ENCODE data around the gene RELA.
"Not testable (repeated sequence)": the region's sequence is repeated elsewhere in the genome, so short reads cannot be mapped to it uniquely, and the experiment has no call there.

RELA gene

DNA sequence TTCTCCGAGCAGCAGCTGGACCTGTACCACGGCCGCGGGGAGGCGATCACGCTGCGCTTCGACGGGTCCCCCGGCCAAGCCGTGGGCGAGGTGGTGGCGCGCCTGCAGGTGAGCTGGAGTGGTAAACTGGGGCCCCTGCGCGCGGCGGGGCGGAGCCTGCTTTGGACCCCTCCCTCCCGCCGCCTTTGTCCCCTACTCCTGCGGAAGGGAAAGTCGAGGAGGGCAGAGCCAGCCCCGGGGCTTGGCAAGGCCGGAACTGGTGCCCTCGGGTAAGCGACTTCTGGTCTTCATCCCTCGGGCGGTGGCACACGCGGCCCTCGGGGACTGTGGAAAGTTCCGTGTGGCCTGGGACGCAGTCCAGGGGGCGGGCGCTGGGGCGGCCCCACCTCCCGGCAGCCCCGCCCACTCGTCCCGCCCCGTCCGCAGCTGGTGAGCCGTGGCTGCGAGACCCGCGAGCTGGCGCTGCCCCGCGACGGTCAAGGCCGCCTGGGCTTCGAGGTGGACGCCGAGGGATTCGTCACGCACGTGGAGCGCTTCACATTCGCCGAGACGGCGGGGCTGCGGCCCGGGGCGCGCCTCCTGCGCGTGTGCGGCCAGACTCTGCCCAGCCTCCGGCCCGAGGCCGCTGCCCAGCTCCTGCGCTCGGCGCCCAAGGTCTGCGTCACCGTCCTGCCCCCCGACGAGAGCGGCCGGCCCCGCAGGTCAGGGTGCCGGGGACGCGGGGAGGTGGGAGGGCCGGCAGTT lies 15.6 kb downstream of the RELA start:
- DNase-seq, result no peak

GRCh38 chr11:65646288-65646957 lies 16.3 kb downstream of the RELA start:
- no peak for DNase-seq

DNA sequence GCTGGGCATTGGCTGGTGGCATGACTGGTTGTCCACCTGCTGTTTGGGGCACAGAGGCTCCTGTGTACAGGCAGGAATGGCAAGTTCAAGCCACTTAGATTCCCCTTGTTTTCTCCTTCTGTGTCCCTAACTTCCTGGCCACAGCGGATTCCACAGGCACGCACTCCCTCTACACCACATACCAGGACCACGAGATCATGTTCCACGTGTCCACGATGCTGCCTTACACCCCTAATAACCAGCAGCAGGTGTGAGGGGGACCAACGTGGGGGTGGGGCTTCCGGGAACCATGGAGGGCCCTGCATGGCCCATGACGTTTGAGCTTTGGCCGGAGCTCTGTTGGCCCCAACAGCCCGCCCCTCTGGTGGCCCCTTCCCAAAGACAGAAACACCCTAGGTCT lies 17.0 kb downstream of the RELA start:
- DNase-seq, result no peak

GRCh38 chr11:65644837-65645236 lies 17.9 kb downstream of the RELA start:
- no peak for DNase-seq

DNA sequence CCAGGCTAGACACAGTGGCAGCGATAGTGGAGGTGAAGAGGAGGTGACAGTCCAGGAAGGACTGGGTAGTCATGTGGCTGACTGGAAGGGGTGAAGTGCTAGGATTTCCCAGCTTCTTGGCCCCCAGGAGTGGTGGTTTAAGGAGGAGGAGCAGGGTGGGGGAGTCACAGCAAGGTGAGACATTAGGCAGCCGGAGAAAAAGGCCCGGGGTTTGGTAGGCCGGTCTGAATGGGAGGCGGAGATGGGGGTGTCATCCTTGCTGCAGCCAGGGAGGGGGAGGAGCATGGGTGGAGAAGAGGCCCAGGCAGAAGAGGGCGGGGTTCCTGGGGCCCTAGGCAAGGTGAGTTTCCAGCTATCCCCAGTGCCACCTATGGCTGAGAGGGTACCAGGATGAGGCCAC lies 18.7 kb downstream of the RELA start:
- no peak for DNase-seq

GRCh38 chr11:65642014-65642671 lies 20.6 kb downstream of the RELA start:
- no peak for DNase-seq

GRCh38 chr11:65641297-65642013 lies 21.3 kb downstream of the RELA start:
- DNase-seq, result no peak

GRCh38 chr11:65640483-65641296 lies 22.0 kb downstream of the RELA start:
- DNase-seq, result no peak

DNA sequence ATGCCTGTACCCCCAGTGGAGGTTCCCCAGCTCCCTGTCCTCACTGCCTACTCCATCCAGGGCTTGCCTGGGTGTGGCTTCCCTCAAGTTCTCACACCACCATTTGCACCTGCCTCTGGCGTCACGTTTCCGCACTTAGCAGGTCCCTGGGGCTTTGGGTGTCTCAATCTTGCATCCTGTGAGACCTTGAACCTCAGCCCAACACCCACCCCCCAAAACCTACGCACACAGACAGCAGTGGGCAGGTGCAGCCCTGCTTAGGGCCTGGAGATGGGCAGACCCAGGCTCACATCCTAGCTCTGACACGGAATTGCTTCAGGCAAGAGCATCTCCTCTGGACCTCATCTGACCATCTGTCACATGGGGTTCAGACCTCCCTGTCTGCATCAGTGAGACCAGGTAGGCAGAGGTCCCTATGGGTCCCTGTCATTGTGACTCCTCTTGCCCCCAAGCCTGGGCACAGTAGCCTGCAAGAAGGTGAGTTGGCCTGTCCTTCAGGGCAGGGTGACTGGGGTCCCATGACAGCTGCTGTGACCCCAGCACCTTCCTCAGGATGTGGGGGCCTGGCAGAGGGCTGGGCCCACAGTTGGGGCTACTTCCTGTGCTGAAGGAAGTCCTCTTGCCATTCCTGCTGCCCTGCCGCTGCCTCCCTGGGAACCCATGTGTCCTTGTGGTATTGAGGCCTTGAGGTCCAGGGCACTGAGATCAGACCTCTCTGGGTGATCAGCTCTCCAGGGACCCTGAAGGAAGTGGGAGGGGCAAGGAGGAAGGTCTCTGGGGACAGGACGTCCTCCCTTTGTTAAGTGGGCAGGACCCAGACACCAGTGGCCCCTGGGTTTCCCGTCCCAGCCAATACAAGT lies 22.9 kb downstream of the RELA start:
- DNase-seq, result no peak

DNA sequence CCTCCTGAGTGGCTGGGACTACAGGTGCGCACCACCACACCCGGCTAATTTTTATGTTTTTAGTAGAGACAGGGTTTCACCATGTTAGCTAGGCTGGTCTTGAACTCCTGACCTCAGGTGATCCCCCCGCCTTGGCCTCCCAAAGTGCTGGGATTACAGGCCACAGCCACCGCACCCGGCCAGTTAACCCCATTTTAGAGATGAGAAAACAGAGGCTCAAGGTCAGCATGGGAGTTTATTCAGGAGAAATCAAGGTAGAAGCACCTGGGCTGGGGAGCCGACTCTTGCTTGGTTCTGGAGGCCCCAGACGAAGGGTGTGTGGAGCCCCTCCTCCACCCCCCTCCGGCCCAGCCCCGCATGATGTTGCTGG lies 23.5 kb downstream of the RELA start:
- DNase-seq, result not testable (repeated sequence)

DNA sequence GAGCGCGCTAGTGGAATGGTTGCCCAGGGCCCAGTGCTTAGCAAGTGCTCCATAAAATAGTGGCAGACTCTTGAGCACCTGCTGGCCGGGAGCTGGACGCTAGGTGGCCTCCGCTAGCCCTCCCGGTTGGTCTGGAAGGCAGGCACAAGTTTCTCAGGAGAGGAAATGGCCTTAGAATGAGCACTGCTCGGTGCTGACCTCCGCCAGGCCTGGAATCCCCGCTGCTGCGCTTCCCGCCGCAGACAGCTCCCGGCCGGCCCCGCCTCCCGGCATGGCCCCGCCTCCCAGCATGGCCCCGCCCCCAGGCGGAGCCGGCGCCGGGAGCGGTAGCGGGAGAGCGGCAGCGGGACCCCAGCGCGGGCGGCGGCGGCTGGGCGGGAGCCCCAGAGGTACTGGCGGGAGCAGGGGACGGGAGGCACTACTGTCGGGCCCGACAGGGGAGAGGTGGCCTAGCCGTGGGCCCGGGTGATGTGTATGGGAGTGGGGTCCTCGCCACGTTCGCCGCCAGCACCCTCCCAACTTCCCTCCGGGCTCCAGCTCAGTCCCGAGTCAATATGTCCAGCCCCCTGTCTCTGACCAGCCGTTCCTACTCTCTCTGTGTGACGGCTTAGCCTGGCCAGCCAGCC lies 24.8 kb downstream of the RELA start, which contains the start of gene SIPA1:
TSS of gene SIPA1 (plus strand) at position 308 of the 626 bp plus-strand sequence. CDS start 2,821 bp downstream, outside the sequence.
- no peak for DNase-seq

- DNase-seq, result no peak
Measured at GRCh38 chr11:65637032-65637557, 25.6 kb downstream of the RELA start.

- DNase-seq, result no peak
Measured at GRCh38 chr11:65636108-65637031, 26.3 kb downstream of the RELA start.

DNA sequence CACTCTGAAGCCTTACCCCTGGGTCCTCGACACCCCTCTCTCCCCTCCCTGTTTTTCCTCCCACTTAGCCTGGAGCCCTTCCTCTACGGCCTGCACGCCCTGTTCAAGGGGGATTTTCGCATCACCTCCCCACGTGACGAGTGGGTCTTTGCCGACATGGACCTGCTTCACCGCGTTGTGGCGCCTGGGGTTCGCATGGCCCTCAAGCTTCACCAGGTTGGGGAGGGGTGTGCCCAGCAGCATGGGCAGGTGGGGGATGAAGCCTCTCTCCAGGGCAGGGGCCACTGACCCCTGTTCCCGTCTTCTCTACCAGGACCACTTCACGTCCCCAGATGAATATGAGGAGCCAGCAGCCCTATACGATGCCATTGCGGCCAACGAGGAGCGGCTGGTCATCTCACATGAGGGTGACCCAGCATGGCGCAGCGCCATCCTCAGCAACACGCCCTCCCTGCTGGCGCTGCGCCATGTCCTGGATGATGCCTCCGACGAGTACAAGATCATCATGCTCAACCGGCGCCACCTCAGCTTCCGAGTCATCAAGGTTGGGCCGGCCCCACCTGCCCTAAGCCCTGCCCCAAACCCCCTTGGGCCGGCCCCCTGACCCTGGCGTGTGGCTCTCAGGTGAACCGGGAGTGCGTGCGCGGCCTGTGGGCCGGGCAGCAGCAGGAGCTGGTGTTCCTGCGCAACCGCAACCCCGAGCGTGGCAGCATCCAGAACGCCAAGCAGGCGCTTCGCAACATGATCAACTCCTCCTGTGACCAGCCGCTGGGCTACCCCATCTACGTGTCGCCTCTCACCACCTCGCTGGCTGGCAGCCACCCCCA lies 27.6 kb downstream of the RELA start:
- no peak for DNase-seq

DNA sequence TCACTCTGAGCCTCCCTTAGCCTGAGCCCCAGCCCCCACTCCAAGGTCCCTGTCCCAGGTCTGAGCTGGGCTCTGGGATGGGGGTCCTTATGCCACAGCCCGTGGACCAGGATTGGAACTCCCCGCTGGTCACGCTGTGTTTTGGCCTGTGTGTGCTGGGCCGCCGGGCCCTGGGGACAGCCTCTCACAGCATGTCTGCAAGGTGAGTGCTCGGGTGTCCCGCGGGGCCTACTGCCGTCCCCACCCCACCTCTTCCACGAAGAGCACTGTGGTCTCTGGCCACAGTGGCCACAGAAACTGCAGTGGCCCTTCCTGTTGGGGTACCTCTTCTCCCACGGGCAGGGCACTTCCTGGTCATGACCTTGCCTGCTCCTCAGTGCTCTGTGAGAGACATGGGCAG lies 28.3 kb downstream of the RELA start:
- no peak for DNase-seq

DNA sequence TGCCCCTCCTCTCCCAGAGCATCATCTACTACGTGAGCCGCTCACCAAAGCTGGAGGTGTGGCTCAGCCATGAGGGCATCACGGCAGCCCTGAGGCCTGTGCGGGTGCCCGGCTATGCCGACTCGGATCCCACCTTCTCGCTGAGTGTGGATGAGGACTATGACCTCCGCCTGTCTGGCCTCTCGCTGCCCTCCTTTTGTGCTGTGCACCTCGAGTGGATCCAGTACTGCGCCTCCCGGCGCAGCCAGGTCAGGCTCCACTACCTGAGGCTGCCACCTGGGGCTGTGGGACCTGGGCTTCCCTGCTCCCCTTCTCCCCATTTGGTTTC lies 28.6 kb downstream of the RELA start:
- DNase-seq, result no peak

DNA sequence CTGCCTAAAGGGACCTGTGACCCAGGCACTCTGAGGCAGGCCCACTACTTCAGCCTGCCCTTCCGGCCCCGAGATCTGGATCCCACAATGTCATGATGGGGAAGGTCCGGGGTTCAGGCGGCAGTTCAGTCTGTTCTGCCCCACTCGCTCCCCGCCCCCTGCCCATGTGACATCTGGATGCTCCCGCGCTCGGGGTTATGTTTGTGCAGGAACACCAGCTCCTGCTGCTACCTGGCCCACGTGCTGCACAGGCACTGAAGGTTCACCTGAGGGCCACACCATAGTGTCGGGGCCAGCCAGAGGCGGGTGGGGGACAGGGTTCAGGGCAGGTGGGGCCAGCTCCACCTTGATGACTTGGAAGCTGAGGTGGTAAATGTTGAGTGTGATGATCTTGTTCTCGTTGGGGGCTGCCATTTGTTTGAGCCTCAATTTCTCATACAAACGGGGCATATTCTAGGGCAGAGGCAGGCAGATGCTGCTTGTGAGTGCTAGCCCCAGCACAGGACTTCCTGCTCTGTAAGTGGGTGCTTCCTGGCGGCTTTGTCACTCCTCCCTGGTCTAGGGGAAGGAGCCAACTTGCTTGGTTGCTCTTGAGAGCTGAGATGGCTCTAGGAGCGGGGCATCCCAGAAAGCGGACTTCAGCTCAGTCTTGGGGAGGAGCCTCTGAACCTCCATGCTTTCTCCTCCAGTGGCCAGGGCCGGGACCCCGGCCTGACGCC lies 29.2 kb downstream of the RELA start:
- DNase-seq, result no peak

GRCh38 chr11:65630215-65630614 lies 32.5 kb downstream of the RELA start:
- DNase-seq, result no peak
